SKM-1 treated with dmso at 0.1 percent for 144 hours (cell line): Measurements from ENCODE around the gene ATP5F1E.
"Not testable (repeated sequence)": the region's sequence is repeated elsewhere in the genome, so short reads cannot be mapped to it uniquely, and the experiment has no call there.

Experiments used
- DNase-seq: peaks from one replicate; lab custom pipeline; 2025; ENCODE audit not compliant: unreplicated experiment; lab: John Stamatoyannopoulos, UW

The ATP5F1E gene

GRCh38 chr20:59022754-59023153 is 9.4 kb downstream of the ATP5F1E start:
- DNase-seq = no peak

GRCh38 chr20:59020938-59021551 is 11.1 kb downstream of the ATP5F1E start:
- no peak for DNase-seq

GRCh38 chr20:59019217-59019616 is 12.9 kb downstream of the ATP5F1E start, which contains the start of gene TUBB1:
TUBB1 (plus strand) TSS chr20:59019429; CDS start chr20:59019523, 94 bp downstream.
- no peak for DNase-seq

- no peak for DNase-seq
These were observed 13.3 kb downstream of the ATP5F1E start for GRCh38 chr20:59018817-59019216.

- no peak for DNase-seq
These were observed 14.5 kb downstream of the ATP5F1E start for GRCh38 chr20:59017493-59018231.

GRCh38 chr20:59016795-59017492 is 15.2 kb downstream of the ATP5F1E start:
- no peak for DNase-seq

- no peak for DNase-seq
These were observed 16.1 kb downstream of the ATP5F1E start for GRCh38 chr20:59015812-59016711.

GRCh38 chr20:59015411-59015810 is 16.7 kb downstream of the ATP5F1E start:
- DNase-seq = no peak

- no peak for DNase-seq
These were observed 17.3 kb downstream of the ATP5F1E start for GRCh38 chr20:59014680-59015389.

GRCh38 chr20:59013959-59014608 is 18.1 kb downstream of the ATP5F1E start:
- no peak for DNase-seq

GRCh38 chr20:59013031-59013951 is 18.8 kb downstream of the ATP5F1E start:
- DNase-seq = no peak

- DNase-seq = not testable (repeated sequence)
These were observed 20.3 kb downstream of the ATP5F1E start for GRCh38 chr20:59011874-59012157.

- no peak for DNase-seq
These were observed 20.9 kb downstream of the ATP5F1E start for GRCh38 chr20:59010995-59011873.

GRCh38 chr20:59010321-59010994 is 21.7 kb downstream of the ATP5F1E start:
- no peak for DNase-seq

- DNase-seq = no peak
These were observed 23.3 kb downstream of the ATP5F1E start for GRCh38 chr20:59008715-59009336.

- peak; percentile 92 for DNase-seq
These were observed 24.2 kb downstream of the ATP5F1E start for GRCh38 chr20:59007665-59008511.
